Measurements from ENCODE around the gene CYBC1.

- TF ChIP-seq CTCF (IDR thresholded peaks at IDR 0.05) = no peak
- no peak for TF ChIP-seq EZH2 (IDR thresholded peaks at IDR 0.05; ENCODE audit: borderline replicate concordance, insufficient read depth, low read depth, low read length, poor library complexity, severe bottlenecking)
Measured at GRCh38 chr17:82399601-82400101, 50.9 kb downstream of the CYBC1 start.

All from B cell (primary cell).